ENCODE data around the gene PI16. TPM values are rescaled to one million over a fixed set of nuclear protein-coding genes. Genes with fewer than 3 reads are reported as not detected.

PI16 gene
- total and polyA plus RNA-seq, 2 of the 13 experiments (the other 11 are each of a cell fraction or from before 2014, with no cell fraction given) = not detected

- TF ChIP-seq ZNF280B (CRISPR knock-in tag; IDR thresholded peaks at IDR 0.05; ENCODE audit: borderline replicate concordance) (0 out of 2 replicates have a peak, but pooled peaks have one; percentile 64), CHCHD3 (CRISPR knock-in tag; IDR thresholded peaks at IDR 0.05) (no peak), ZSCAN20 (CRISPR knock-in tag; IDR thresholded peaks at IDR 0.05; ENCODE audit: borderline replicate concordance) (peak; percentile 65; the same call in 1 of the 2 replicates), ZNF44 (CRISPR knock-in tag; IDR thresholded peaks at IDR 0.05) (no peak), NFYB (CRISPR knock-in tag; IDR thresholded peaks at IDR 0.05) (no peak; the same call in none of the 2 replicates), ZNF552 (CRISPR knock-in tag; IDR thresholded peaks at IDR 0.05; ENCODE audit: borderline replicate concordance) (peak; percentile 16; the same call in 1 of the 2 replicates), PREB (CRISPR knock-in tag; IDR thresholded peaks at IDR 0.05) (no peak), ZNF550 (CRISPR knock-in tag; IDR thresholded peaks at IDR 0.05; ENCODE audit: borderline replicate concordance) (no peak), ZNF766 (CRISPR knock-in tag; IDR thresholded peaks at IDR 0.05; ENCODE audit: borderline replicate concordance) (no peak), ZSCAN12 (CRISPR knock-in tag; IDR thresholded peaks at IDR 0.05) (no peak), ZNF619 (CRISPR knock-in tag; IDR thresholded peaks at IDR 0.05) (peak; percentile 5; the same call in 1 of the 2 replicates), AFF4 (CRISPR knock-in tag; IDR thresholded peaks at IDR 0.05) (peak; percentile 73; the same call in 1 of the 2 replicates), ZNF564 (CRISPR knock-in tag; IDR thresholded peaks at IDR 0.05) (peak; percentile 14; the same call in 1 of the 2 replicates), KLF6 (CRISPR knock-in tag; IDR thresholded peaks at IDR 0.05) (peak; percentile 90)
- TF ChIP-seq, protein P1, sequence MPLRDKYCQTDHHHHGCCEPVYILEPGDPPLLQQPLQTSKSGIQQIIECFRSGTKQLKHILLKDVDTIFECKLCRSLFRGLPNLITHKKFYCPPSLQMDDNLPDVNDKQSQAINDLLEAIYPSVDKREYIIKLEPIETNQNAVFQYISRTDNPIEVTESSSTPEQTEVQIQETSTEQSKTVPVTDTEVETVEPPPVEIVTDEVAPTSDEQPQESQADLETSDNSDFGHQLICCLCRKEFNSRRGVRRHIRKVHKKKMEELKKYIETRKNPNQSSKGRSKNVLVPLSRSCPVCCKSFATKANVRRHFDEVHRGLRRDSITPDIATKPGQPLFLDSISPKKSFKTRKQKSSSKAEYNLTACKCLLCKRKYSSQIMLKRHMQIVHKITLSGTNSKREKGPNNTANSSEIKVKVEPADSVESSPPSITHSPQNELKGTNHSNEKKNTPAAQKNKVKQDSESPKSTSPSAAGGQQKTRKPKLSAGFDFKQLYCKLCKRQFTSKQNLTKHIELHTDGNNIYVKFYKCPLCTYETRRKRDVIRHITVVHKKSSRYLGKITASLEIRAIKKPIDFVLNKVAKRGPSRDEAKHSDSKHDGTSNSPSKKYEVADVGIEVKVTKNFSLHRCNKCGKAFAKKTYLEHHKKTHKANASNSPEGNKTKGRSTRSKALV (CRISPR knock-in tag; IDR thresholded peaks at IDR 0.05) = no peak
- TF ChIP-seq, protein P2, sequence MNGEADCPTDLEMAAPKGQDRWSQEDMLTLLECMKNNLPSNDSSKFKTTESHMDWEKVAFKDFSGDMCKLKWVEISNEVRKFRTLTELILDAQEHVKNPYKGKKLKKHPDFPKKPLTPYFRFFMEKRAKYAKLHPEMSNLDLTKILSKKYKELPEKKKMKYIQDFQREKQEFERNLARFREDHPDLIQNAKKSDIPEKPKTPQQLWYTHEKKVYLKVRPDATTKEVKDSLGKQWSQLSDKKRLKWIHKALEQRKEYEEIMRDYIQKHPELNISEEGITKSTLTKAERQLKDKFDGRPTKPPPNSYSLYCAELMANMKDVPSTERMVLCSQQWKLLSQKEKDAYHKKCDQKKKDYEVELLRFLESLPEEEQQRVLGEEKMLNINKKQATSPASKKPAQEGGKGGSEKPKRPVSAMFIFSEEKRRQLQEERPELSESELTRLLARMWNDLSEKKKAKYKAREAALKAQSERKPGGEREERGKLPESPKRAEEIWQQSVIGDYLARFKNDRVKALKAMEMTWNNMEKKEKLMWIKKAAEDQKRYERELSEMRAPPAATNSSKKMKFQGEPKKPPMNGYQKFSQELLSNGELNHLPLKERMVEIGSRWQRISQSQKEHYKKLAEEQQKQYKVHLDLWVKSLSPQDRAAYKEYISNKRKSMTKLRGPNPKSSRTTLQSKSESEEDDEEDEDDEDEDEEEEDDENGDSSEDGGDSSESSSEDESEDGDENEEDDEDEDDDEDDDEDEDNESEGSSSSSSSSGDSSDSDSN (CRISPR knock-in tag; IDR thresholded peaks at IDR 0.05) = peak; percentile 87; the same call in 1 of the 2 replicates
Measured at GRCh38 chr6:36985808-36986703, 31.5 kb downstream of the PI16 start, which contains the start of gene MTCH1 (continued).

All from HepG2 (cell line).